Measurements from ENCODE around the gene TMEM184C. TPM values are rescaled to one million over a fixed set of nuclear protein-coding genes. Genes with fewer than 3 reads are reported as not detected.
A peak's percentile ranks its signal among the peaks of the same experiment; 100 is the strongest.

Gene TMEM184C
- total RNA-seq, 1 donor from 2014 or later = 26.5 TPM

DNA sequence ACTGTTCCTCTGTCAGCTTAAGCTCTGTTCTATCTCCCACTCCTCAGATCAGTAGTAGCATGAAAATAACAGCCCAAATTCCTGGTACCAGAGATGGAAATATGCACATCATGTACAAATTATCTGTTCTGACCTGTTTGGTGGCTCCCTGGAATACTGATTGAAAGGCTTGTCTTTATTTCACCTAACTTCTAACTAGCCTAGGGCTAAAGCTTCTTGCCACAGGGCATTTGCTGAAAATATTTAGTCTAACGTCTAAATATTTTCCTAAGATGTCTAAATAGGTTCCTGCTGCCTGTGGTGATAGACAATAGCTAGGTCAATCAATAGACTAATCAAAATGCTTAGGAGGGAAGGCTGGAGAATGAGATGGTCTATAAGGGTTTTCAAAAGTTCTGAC lies 79.7 kb downstream of the TMEM184C start:
- intact Hi-C loops (cut with DNase I) = no loop called here
- no peak for ATAC-seq (ENCODE audit: poor library complexity)
- no peak for DNase-seq

DNA sequence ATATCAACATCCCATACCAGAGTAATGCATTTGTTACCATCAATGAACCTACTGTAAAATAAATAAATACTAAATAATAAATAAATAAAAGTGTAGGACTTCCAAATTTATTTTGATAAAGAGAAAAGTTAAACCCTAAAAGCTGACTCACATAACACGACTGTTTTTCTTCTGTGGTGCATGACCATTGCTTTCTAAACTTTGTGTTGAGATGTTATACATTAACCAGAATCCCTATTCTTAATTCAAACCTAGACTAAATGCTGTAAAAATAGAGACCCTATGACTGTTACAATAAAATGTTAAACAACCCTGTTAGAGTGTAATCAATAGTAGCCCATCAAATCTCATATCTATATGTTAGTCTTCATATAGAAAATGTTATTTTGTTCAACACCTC lies 87.6 kb downstream of the TMEM184C start:
- DNase-seq (no peak), ATAC-seq (ENCODE audit: poor library complexity) (no peak)
- intact Hi-C loops (cut with DNase I) = no loop called here

DNA sequence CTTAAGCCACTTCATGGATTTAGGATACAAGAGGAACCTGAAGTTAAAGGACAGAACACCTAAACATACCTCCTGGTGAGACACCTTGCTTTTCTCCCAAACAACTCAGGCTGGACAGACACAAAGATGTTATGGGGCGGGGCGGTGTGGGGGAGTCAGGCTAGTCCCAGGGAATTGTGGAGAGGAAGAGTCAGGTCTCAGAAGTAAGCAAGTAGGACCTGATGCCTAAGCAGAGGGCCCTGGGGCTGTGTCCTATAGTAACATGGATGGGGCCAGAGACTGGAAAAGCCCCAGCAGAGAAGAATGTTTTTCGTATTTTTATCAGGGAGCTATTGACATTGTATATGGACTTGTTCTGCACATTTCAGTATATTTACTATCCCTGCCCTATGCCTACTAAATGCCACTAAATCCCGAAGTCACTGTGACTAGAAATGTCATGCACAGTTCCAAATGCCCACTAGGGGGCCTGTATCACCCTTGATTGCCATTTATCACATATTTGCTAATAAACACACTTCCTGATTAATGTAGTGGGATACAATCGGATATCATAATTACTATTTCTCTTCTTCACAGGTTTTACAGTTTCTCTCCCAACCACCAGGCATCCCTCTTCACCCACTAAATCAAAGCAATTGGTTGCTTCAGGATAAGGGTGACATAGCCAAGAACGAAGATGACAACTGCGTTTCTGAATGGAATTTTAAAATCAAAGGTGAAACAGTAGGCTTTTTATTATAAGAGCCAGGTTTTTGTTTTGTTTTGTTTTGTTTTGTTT lies 90.9 kb downstream of the TMEM184C start:
- intact Hi-C loops (cut with DNase I) = loop anchor here (2.0 kb wide), 1 partner anchor 157 kb away; no protein-coding TSS in a partner anchor
- peak; percentile 90 for ATAC-seq (ENCODE audit: poor library complexity)
- DNase-seq = no peak

DNA sequence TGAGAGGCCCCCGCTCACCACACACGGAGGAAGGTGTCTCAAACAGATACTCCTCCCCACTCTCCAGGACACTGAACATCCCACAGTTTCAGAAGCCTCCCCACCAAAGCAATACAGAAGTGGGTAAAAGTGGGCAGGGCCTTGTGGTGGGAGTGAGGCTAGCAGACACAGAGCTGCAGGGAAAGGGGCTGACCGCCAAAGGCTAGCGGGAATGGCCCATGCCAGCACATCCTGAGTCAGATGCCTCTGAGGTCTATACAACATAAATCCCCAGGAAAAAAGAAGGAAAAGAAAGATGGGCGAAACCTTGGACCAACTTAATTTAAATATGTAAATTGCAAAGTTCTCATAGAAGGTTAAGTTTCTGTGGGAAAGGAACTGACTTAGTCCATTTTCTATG lies 92.8 kb downstream of the TMEM184C start:
- ATAC-seq (ENCODE audit: poor library complexity) (no peak), DNase-seq (no peak)
- intact Hi-C loops (cut with DNase I) = loop anchor here (2.0 kb wide), 1 partner anchor 155 kb away; no protein-coding TSS in a partner anchor

DNA sequence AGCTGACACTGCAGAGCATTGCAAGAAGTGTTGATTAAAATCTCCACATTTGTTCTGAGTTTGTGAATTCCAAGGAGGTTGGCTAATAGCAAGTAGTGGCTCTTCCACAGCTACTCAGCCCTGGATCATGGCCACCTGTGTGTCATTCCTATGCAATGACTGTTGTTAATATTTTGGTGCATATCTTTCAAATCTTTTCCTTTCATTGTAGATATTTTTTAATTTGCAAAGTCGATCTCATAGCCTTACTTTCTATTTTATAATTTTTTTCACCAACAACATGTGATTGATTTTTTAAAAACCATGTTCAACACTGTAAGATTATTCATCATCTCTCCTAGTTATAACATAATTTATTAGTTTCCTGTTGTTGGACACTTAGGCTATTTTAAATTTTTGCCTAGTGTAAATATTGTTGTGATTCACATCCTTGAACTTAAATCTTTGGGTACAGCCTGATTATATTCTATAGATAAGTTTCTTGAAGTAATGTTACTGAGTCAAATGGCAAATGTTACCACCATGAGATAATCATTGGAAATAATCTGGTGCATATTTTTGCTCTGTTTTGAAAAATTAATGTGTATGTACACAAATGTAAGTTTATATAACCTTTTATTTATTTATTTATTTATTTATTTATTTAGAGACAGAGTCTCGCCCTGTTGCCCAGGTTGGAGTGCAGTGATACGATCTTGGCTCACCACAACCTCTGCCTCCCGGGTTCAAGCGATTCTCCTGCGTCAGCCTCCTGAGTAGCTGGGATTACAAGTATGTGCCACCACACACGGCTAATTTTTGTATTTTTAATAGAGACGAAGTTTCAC lies 97.6 kb downstream of the TMEM184C start:
- ATAC-seq (ENCODE audit: poor library complexity) (peak; percentile 61), DNase-seq (no peak)

GRCh38 chr4:147717878-147718277 lies 100.7 kb downstream of the TMEM184C start:
- ATAC-seq (ENCODE audit: poor library complexity) = no peak
- no peak for DNase-seq
- intact Hi-C loops (cut with DNase I) = no loop called here

More for the DNA sequence above, 97.6 kb downstream of the TMEM184C start:
- intact Hi-C loops (cut with DNase I) = no loop called here

Other genes starting within 250 kb of the TMEM184C start
- 3.7 TPM for gene EDNRA, start 136.3 kb upstream of the TMEM184C start, total RNA-seq
- 5.3 TPM for gene PRMT9, start 66.8 kb downstream of the TMEM184C start, total RNA-seq
- 64.0 TPM for gene ARHGAP10, start 114.7 kb downstream of the TMEM184C start, total RNA-seq